Limb (tissue), 2 donors: ENCODE measurements around the gene CTSE.

Experiments used
- DNase-seq, 2 donors: peaks; one replicate each; pipeline ENCODE4 v3.0.0-alpha.2; 2016; ENCODE audit errors: extremely low spot score in 2 of 2

The CTSE gene

GRCh38 chr1:206049919-206050600 is 26.4 kb upstream of the CTSE start:
- no peak for DNase-seq

GRCh38 chr1:206049293-206049692 is 25.6 kb upstream of the CTSE start:
- DNase-seq, result no peak

GRCh38 chr1:206048582-206048981 is 24.9 kb upstream of the CTSE start:
- no peak for DNase-seq

GRCh38 chr1:206047271-206047670 is 23.6 kb upstream of the CTSE start:
- DNase-seq, result no peak

GRCh38 chr1:206041640-206042039 is 17.9 kb upstream of the CTSE start:
- no peak for DNase-seq

GRCh38 chr1:206040328-206040727 is 16.6 kb upstream of the CTSE start:
- DNase-seq, result no peak

GRCh38 chr1:206039046-206039973 is 15.6 kb upstream of the CTSE start:
- DNase-seq, result no peak

- no peak for DNase-seq
These were observed 13.9 kb upstream of the CTSE start for GRCh38 chr1:206037581-206037980.

- DNase-seq, result no peak
These were observed 13.2 kb upstream of the CTSE start for GRCh38 chr1:206036663-206037455.

GRCh38 chr1:206035027-206035426 is 11.3 kb upstream of the CTSE start:
- DNase-seq, result no peak

GRCh38 chr1:206032380-206033140 is 8.9 kb upstream of the CTSE start:
- no peak for DNase-seq

GRCh38 chr1:206030714-206031113 is 7.0 kb upstream of the CTSE start:
- DNase-seq, result peak; percentile 73 to 79

- DNase-seq, result no peak
These were observed 6.5 kb upstream of the CTSE start for GRCh38 chr1:206030191-206030590.

- DNase-seq, result no peak
These were observed 5.8 kb upstream of the CTSE start for GRCh38 chr1:206029484-206029883.

- no peak for DNase-seq
These were observed 1.7 kb upstream of the CTSE start for GRCh38 chr1:206025283-206025820.

GRCh38 chr1:206022766-206023165 is 929 bp downstream of the CTSE start:
- no peak for DNase-seq

GRCh38 chr1:206021626-206022365 is 1.9 kb downstream of the CTSE start:
- DNase-seq, result no peak

- no peak for DNase-seq
These were observed 2.6 kb downstream of the CTSE start for GRCh38 chr1:206021008-206021625.

- DNase-seq, result no peak
These were observed 3.2 kb downstream of the CTSE start for GRCh38 chr1:206020393-206021007.
